Stimulated activated CD4-positive, alpha-beta T cell treated with anti-CD3 and anti-CD28 coated beads, Interleukin-2, amount 100 ng/mL, for 24 hours (primary cell): ENCODE data around the gene ZNF555.
"Not testable (repeated sequence)": the region's sequence is repeated elsewhere in the genome, so short reads cannot be mapped to it uniquely, and the experiment has no call there.

Source experiments
- DNase-seq, 2 donors: peaks; one replicate each; pipeline ENCODE4 v3.0.0-alpha.2; 2020

Gene ZNF555

GRCh38 chr19:2872175-2872574, 30.9 kb downstream of the ZNF555 start:
- peak in 1 of 2 donors; percentile 37 for DNase-seq

- DNase-seq, result no peak
These were observed 36.4 kb downstream of the ZNF555 start for GRCh38 chr19:2877398-2878331.

- no peak for DNase-seq
These were observed 42.6 kb downstream of the ZNF555 start for GRCh38 chr19:2883686-2884439.

GRCh38 chr19:2885736-2886135, 44.5 kb downstream of the ZNF555 start:
- no peak for DNase-seq

- DNase-seq, result peak in 1 of 2 donors; percentile 8
These were observed 46.2 kb downstream of the ZNF555 start for GRCh38 chr19:2887391-2887914.

- DNase-seq, result peak; percentile 55 to 69
These were observed 47.5 kb downstream of the ZNF555 start for GRCh38 chr19:2888731-2889224.

GRCh38 chr19:2890531-2890930, 49.3 kb downstream of the ZNF555 start:
- DNase-seq, result not testable (repeated sequence)

GRCh38 chr19:2896694-2897093, 55.4 kb downstream of the ZNF555 start:
- DNase-seq, result no peak

GRCh38 chr19:2900296-2901252, 59.3 kb downstream of the ZNF555 start, which contains the start of gene ZNF57:
ZNF57 (plus strand) TSS chr19:2900928; CDS start chr19:2901046, 118 bp downstream.
- peak; percentile 99 for DNase-seq

- DNase-seq, result no peak
These were observed 61.4 kb downstream of the ZNF555 start for GRCh38 chr19:2902590-2903218.

GRCh38 chr19:2903326-2903725, 62.1 kb downstream of the ZNF555 start:
- not testable (repeated sequence) for DNase-seq

- DNase-seq, result no peak
These were observed 64.7 kb downstream of the ZNF555 start for GRCh38 chr19:2905918-2906519.

- DNase-seq, result no peak
These were observed 65.4 kb downstream of the ZNF555 start for GRCh38 chr19:2906631-2907195.
